NOMO-1 (cell line): ENCODE measurements around the gene PLPP7.
"Not testable (repeated sequence)": the region's sequence is repeated elsewhere in the genome, so short reads cannot be mapped to it uniquely, and the experiment has no call there.

Experiments
- DNase-seq, 2 experiments: peaks; one replicate each; lab custom pipeline; 2025; ENCODE audit not compliant: unreplicated experiment in 2 of 2; lab: John Stamatoyannopoulos, UW

Gene PLPP7

GRCh38 chr9:131289301-131290035 lies at the start of gene PLPP7:
PLPP7 (plus strand) TSS chr9:131289723; CDS start chr9:131289998, 275 bp downstream.
- no peak for DNase-seq

- DNase-seq = no peak
These were observed 49.2 kb upstream of the PLPP7 start for GRCh38 chr9:131240047-131240921.

- DNase-seq = not testable (repeated sequence)
These were observed 45.2 kb upstream of the PLPP7 start for GRCh38 chr9:131244331-131244730.

- DNase-seq = no peak
These were observed 42.9 kb upstream of the PLPP7 start for GRCh38 chr9:131246618-131247017.

GRCh38 chr9:131252120-131252519 lies 37.4 kb upstream of the PLPP7 start:
- DNase-seq = peak; percentile 3 to 13

- DNase-seq = peak; percentile 74 to 79
These were observed 35.5 kb upstream of the PLPP7 start for GRCh38 chr9:131253891-131254491.

GRCh38 chr9:131254626-131255025 lies 34.9 kb upstream of the PLPP7 start:
- no peak for DNase-seq

GRCh38 chr9:131255676-131256197 lies 33.8 kb upstream of the PLPP7 start:
- DNase-seq = no peak

- no peak for DNase-seq
These were observed 32.1 kb upstream of the PLPP7 start for GRCh38 chr9:131257266-131258025.

- no peak for DNase-seq
These were observed 31.3 kb upstream of the PLPP7 start for GRCh38 chr9:131258186-131258585.

- DNase-seq = no peak
These were observed 30.7 kb upstream of the PLPP7 start for GRCh38 chr9:131258698-131259431.

- no peak for DNase-seq
These were observed 30.1 kb upstream of the PLPP7 start for GRCh38 chr9:131259432-131259898.

GRCh38 chr9:131259916-131260597 lies 29.5 kb upstream of the PLPP7 start:
- DNase-seq = no peak

GRCh38 chr9:131260751-131261452 lies 28.6 kb upstream of the PLPP7 start:
- no peak for DNase-seq

GRCh38 chr9:131262327-131263032 lies 27.0 kb upstream of the PLPP7 start:
- peak; percentile 40 to 66 for DNase-seq

- not testable (repeated sequence) for DNase-seq
These were observed 26.5 kb upstream of the PLPP7 start for GRCh38 chr9:131263033-131263343.

GRCh38 chr9:131263701-131264100 lies 25.8 kb upstream of the PLPP7 start:
- DNase-seq = no peak

GRCh38 chr9:131264231-131264630 lies 25.3 kb upstream of the PLPP7 start:
- DNase-seq = no peak
